Erythroblast (primary cell): ENCODE data around the gene SLC25A22.

Source experiments
- GATA1 ChIP-seq: IDR thresholded peaks from 2 replicates; pipeline ENCODE4 v1.6.1; 2011; ENCODE audit warnings: low read depth, mild to moderate bottlenecking, control low read depth, low read length, moderate library complexity
- POLR2A ChIP-seq: IDR thresholded peaks from 2 replicates; pipeline ENCODE4 v1.6.1; 2011; ENCODE audit warnings: mild to moderate bottlenecking, low read length

DNA sequence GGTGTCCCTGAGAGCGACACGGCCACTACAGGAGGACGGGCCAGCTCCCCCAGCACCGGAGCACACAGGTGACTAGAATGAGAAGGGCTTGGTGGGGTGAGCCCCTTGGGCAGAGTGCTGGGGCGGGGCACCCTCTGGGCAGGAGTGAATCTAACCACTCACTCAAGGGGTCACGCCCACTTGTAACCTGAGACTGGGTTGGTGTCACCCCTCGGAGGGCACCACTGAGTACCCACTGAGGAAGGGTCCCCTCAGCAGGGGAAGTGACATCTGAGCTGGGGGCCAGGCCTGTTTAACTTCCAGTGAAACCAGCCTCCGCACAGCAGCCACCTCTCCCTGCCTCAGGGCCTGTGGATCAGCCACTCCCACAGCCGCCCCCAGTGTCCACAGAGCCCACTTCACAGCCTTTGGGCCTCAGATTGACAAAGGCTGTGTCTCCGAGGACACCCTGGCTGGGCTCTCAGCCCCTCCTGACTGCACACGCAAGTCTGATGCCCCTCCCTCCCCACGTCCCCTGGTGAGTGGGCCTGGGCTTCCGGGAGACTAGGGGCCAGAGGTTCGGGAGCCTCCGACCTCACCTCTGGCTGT lies 26.4 kb downstream of the SLC25A22 start:
- TF ChIP-seq POLR2A = no peak
- no peak for TF ChIP-seq GATA1
